ENCODE results near the gene LY6G5C. TPM values are rescaled to one million over a fixed set of nuclear protein-coding genes. Genes with fewer than 3 reads are reported as not detected.
"Not testable (repeated sequence)": the region's sequence is repeated elsewhere in the genome, so short reads cannot be mapped to it uniquely, and the experiment has no call there.

The LY6G5C gene
- polyA plus RNA-seq, 3 donors from 2014 or later, result 4.6 to 9.7 (median 6.1) TPM

DNA sequence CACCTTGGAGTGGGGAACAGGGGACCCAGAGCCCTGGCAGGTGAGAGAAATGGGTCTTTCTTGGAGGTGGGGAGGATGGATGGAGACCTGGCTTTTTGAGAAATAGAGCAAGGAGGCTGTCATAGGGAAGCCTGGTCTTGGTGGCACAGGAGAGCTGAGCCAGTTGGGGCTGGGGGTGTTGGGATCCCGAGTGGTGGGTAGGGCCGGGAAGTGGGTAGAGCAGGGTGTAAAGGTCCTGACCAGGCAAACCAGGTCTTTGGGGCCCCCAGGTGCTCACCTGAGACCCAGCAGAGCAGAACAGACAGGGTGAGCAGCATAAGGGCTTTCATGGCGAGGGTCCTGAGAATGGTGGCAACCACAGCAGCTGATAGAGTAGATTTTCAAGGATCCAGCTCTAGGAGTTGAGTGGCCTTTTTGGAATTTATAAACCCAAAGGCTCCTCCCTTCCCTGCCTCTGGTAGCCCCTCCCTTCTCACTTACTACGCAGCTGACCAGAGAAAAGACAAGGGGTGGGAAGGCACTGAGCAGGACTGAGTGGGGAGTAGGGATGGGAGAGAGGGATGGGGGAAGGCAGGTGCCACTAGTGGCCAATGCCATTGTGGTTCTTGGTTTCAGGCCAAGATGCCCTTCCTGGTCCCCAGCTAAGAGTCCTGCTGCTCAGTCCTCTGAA is 40.6 kb upstream of the LY6G5C start, which contains the start of gene LY6G6C:
Gene LY6G6C, minus strand, starts transcription at position 396 of the 670 bp plus-strand sequence. Its CDS starts 67 bp downstream, at position 329.
- Mint-ChIP-seq H3K4me3 (no peak within 1 kb of the TSS), H3K27ac (peak within 1 kb of the TSS in 2 of 6 donors; percentile 34 to 41), H3K4me1 (peaks cover 18 to 24% of the 10 kb centered on the region in 2 donors), H3K36me3 (peaks cover 0 to 9% (median 4%) of the 10 kb centered on the region in 3 donors), H3K27me3 (ENCODE audit: low read depth in 3 of 3) (peaks cover 2 to 4% (median 3%) of the 10 kb centered on the region in 3 donors), H3K9me3 (no peaks in the 10 kb centered on the region)
- no peak for DNase-seq

GRCh38 chr6:31720196-31720770 is 39.4 kb upstream of the LY6G5C start:
- Mint-ChIP-seq H3K27ac (peak overlapping the region in 3 of 6 donors; percentile 2 to 86 (median 81)), H3K4me3 (no peak overlapping the region), H3K4me1 (peaks cover 11 to 14% of the 10 kb centered on the region in 2 donors), H3K36me3 (no peaks in the 10 kb centered on the region), H3K27me3 (ENCODE audit: low read depth in 3 of 3) (peaks cover 3 to 4% (median 3%) of the 10 kb centered on the region in 3 donors), H3K9me3 (no peaks in the 10 kb centered on the region)
- no peak for DNase-seq

GRCh38 chr6:31719001-31719400 is 38.1 kb upstream of the LY6G5C start:
- H3K36me3 Mint-ChIP-seq, result no peaks in the 10 kb centered on the region
- DNase-seq, result no peak
- no peak overlapping the region for H3K4me3 Mint-ChIP-seq
- peaks cover 2 to 3% (median 3%) of the 10 kb centered on the region in 3 donors for H3K27me3 Mint-ChIP-seq (ENCODE audit: low read depth in 3 of 3)
- no peak overlapping the region for H3K27ac Mint-ChIP-seq
- H3K4me1 Mint-ChIP-seq, result peaks cover 8 to 10% of the 10 kb centered on the region in 2 donors
- no peaks in the 10 kb centered on the region for H3K9me3 Mint-ChIP-seq

DNA sequence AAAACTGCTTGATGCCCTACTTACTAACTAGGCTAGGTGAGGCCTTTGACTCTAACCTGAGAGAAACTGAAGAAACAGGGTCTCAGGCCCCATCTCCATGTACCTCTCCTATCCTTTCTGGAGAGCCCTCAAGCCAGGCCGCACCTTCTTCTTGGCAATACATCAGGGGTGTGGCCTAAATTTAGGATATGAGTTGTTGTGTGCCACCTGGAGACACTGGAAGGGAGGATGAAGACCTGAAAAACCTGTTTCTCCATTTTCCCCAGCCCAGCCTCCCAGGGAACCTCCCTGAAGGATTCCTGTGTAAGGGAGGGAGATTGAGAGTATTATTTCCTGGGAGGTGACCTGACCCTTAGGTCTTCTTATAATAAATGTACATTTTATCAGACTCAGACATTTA is 37.4 kb upstream of the LY6G5C start:
- Mint-ChIP-seq H3K4me3 (no peak overlapping the region), H3K4me1 (peaks cover 3 to 5% of the 10 kb centered on the region in 2 donors), H3K27me3 (ENCODE audit: low read depth in 3 of 3) (peaks cover 2 to 3% (median 3%) of the 10 kb centered on the region in 3 donors), H3K9me3 (no peaks in the 10 kb centered on the region), H3K27ac (peak overlapping the region in 1 of 6 donors; percentile 40), H3K36me3 (no peaks in the 10 kb centered on the region)
- DNase-seq, result no peak

DNA sequence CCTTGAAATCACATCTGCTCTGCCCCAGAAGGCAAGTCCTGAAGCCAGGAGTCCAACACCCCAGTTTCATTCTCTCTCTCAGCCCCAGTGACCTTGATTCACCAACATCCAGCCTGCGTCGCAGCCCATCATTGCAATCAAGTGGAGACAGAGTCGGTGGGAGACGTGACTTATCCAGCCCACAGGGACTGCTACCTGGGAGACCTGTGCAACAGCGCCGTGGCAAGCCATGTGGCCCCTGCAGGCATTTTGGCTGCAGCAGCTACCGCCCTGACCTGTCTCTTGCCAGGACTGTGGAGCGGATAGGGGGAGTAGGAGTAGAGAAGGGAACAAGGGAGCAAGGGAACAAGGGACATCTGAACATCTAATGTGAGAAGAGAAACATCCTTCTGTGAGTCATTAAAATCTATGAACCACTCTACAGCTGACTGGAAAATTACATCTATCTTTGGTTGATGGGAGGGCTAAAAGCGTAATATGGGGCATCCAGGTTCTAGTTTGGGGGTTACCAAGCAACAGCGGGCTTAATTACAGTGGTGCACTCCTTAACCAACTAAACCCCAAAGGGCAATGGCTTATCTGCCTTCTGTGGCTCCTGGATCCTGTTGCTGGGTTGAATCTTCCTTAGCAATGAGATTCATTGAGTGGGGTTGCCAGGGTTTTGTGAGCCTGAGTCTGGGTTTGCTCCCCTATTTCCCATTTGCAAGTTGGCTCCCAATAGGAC is 36.8 kb upstream of the LY6G5C start:
- Mint-ChIP-seq H3K4me1 (peaks cover 0 to 4% of the 10 kb centered on the region in 2 donors), H3K27me3 (ENCODE audit: low read depth in 3 of 3) (peaks cover 2 to 3% (median 3%) of the 10 kb centered on the region in 3 donors), H3K27ac (no peak overlapping the region), H3K4me3 (no peak overlapping the region), H3K36me3 (no peaks in the 10 kb centered on the region), H3K9me3 (no peaks in the 10 kb centered on the region)
- DNase-seq, result no peak

GRCh38 chr6:31715022-31715958 is 34.4 kb upstream of the LY6G5C start, which contains the start of gene LY6G6D:
Gene LY6G6D, plus strand, starts transcription at chr6:31715348. Its CDS starts 8 bp downstream, at chr6:31715356.
- no peaks in the 10 kb centered on the region for H3K36me3 Mint-ChIP-seq
- no peak within 1 kb of the TSS for H3K4me3 Mint-ChIP-seq
- H3K27ac Mint-ChIP-seq, result no peak within 1 kb of the TSS

GRCh38 chr6:31713991-31714684 is 33.3 kb upstream of the LY6G5C start:
- no peak overlapping the region for H3K27ac Mint-ChIP-seq
- H3K4me1 Mint-ChIP-seq, result peaks cover 17 to 20% of the 10 kb centered on the region in 2 donors
- H3K4me3 Mint-ChIP-seq, result no peak overlapping the region
- no peaks in the 10 kb centered on the region for H3K36me3 Mint-ChIP-seq
- H3K9me3 Mint-ChIP-seq, result no peaks in the 10 kb centered on the region
- H3K27me3 Mint-ChIP-seq (ENCODE audit: low read depth in 3 of 3), result peaks cover 2 to 5% (median 3%) of the 10 kb centered on the region in 3 donors
- no peak for DNase-seq

More at GRCh38 chr6:31715022-31715958, 34.4 kb upstream of the LY6G5C start, which contains the start of gene LY6G6D:
- Mint-ChIP-seq H3K9me3 (no peaks in the 10 kb centered on the region), H3K27me3 (ENCODE audit: low read depth in 3 of 3) (peaks cover 2 to 5% (median 3%) of the 10 kb centered on the region in 3 donors), H3K4me1 (peaks cover 17 to 20% of the 10 kb centered on the region in 2 donors)
- no peak for DNase-seq

- Mint-ChIP-seq H3K9me3 (no peaks in the 10 kb centered on the region), H3K4me1 (peaks cover 17 to 20% of the 10 kb centered on the region in 2 donors), H3K4me3 (no peak overlapping the region), H3K36me3 (no peaks in the 10 kb centered on the region), H3K27me3 (ENCODE audit: low read depth in 3 of 3) (peaks cover 0 to 3% (median 2%) of the 10 kb centered on the region in 3 donors), H3K27ac (peak overlapping the region in 1 of 6 donors; percentile 49)
- no peak for DNase-seq
Observed at GRCh38 chr6:31713465-31713864, 32.6 kb upstream of the LY6G5C start.

- Mint-ChIP-seq H3K9me3 (no peaks in the 10 kb centered on the region), H3K27ac (peak overlapping the region in 2 of 6 donors; percentile 44 to 75)
- no peak for DNase-seq
Observed at GRCh38 chr6:31712296-31712695, 31.4 kb upstream of the LY6G5C start.

DNA sequence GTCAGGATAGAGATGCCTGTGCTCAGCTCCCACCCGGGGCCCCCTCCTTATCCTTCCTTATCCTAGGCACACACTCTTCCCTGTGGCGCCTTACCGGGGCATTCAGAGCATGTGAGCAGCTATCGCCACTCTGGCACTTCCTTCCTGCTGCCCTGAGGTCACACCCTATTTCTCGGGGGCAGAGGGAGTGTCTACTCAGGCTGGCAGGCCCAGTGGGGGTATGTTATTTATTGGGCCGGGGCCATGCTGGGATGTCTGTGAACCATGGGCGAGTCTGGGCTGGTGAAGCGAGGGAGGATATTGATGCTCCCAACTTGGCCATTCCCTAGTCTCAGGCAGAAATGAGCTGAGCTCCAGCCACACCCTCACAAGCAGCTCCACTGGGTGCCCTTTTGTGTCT is 30.4 kb upstream of the LY6G5C start:
- Mint-ChIP-seq H3K27ac (no peak overlapping the region), H3K4me1 (peaks cover 17 to 20% of the 10 kb centered on the region in 2 donors), H3K36me3 (no peaks in the 10 kb centered on the region), H3K9me3 (no peaks in the 10 kb centered on the region), H3K27me3 (ENCODE audit: low read depth in 3 of 3) (peaks cover 0 to 3% (median 2%) of the 10 kb centered on the region in 3 donors), H3K4me3 (peak overlapping the region in 1 of 5 donors; percentile 33)
- DNase-seq, result no peak

More at GRCh38 chr6:31712296-31712695, 31.4 kb upstream of the LY6G5C start:
- Mint-ChIP-seq H3K27me3 (ENCODE audit: low read depth in 3 of 3) (peaks cover 0 to 3% (median 2%) of the 10 kb centered on the region in 3 donors), H3K4me1 (peaks cover 17 to 20% of the 10 kb centered on the region in 2 donors), H3K4me3 (peak overlapping the region in 1 of 5 donors; percentile 21), H3K36me3 (no peaks in the 10 kb centered on the region)

- Mint-ChIP-seq H3K27me3 (ENCODE audit: low read depth in 3 of 3) (peaks cover 0 to 3% (median 2%) of the 10 kb centered on the region in 3 donors), H3K4me1 (peaks cover 17 to 20% of the 10 kb centered on the region in 2 donors), H3K27ac (peak overlapping the region in 3 of 6 donors; percentile 7 to 72 (median 40)), H3K36me3 (no peaks in the 10 kb centered on the region), H3K9me3 (no peaks in the 10 kb centered on the region), H3K4me3 (peak overlapping the region in 3 of 5 donors; percentile 0 to 55 (median 33))
- DNase-seq, result no peak
Observed at GRCh38 chr6:31710523-31711219, 29.8 kb upstream of the LY6G5C start.

DNA sequence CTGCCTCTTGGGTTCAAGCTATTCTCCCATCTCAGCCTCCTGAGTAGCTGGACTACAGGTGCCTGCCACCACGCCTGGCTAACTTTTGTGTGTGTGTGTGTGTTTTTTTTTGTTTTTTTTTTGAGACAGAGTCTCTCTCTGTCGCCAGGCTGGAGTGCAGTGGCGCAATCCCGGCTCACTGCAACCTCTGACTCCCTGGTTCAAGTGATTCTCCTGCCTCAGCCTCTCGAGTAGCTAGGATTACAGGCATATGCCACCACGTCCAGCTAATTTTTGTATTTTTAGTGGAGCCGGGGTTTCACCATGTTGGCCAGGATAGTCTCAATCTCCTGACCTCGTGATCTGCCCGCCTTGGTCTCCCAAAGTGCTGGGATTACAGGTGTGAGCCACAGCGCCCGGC is 28.3 kb upstream of the LY6G5C start:
- H3K27me3 Mint-ChIP-seq (ENCODE audit: low read depth in 3 of 3); H3K9me3 Mint-ChIP-seq; H3K4me3 Mint-ChIP-seq; H3K36me3 Mint-ChIP-seq; DNase-seq; H3K27ac Mint-ChIP-seq: not testable (repeated sequence)
- peaks cover 17 to 20% of the 10 kb centered on the region in 2 donors for H3K4me1 Mint-ChIP-seq
